K562 (cell line): ENCODE data around the gene SLC12A4. TPM values are rescaled to one million over a fixed set of nuclear protein-coding genes. Genes with fewer than 3 reads are reported as not detected.
A peak's percentile ranks its signal among the peaks of the same experiment; 100 is the strongest.

Experiments used
- ATF4 ChIP-seq: fragments of 450-650 bp; formaldehyde crosslinking; IDR thresholded peaks from 2 replicates; pipeline ENCODE4 v1.4.0; 2022; ENCODE audit warnings: mild to moderate bottlenecking, moderate library complexity
- BRD4 ChIP-seq: fragments of 200-600 bp; sonication (generic); IDR thresholded peaks from 2 replicates; pipeline ENCODE4 v1.6.1; 2017; ENCODE audit warnings: inconsistent platforms
- CUX1 ChIP-seq: fragments of 200-800 bp; sonication (Bioruptor generic); IDR thresholded peaks from 2 replicates; pipeline ENCODE4 v1.6.1; 2016; ENCODE audit warnings: missing genetic modification characterization, missing compliant biosample characterization
- ETV1 ChIP-seq: fragments of 450-650 bp; conservative IDR thresholded peaks from 2 replicates; pipeline ENCODE4 v1.6.1; 2016; ENCODE audit warnings: missing genetic modification characterization, control low read depth, low read depth, missing compliant biosample characterization
- MAZ ChIP-seq, 2 experiments: fragments of 450-650 bp in 1 of 2; sonication (generic) in 1 of 2; formaldehyde crosslinking; IDR thresholded peaks in 1 of 2; conservative IDR thresholded peaks in 1 of 2; 2 replicates each; pipeline versions ENCODE4 v1.4.0 to v1.5.0; 2020; ENCODE audit warnings: mild to moderate bottlenecking in 1 of 2, missing genetic modification reagents in 1 of 2
- NFRKB ChIP-seq: fragments of 450-650 bp; IDR thresholded peaks from 2 replicates; pipeline ENCODE4 v1.6.1; 2016; ENCODE audit warnings: low read depth
- NR2C1 ChIP-seq, 2 experiments: fragments of 450-650 bp; IDR thresholded peaks; 2 replicates each; pipeline ENCODE4 v1.6.1; 2017; ENCODE audit warnings: mild to moderate bottlenecking in 2 of 2, antibody characterized with exemption in 1 of 2, inconsistent platforms in 1 of 2, missing compliant biosample characterization in 1 of 2, missing genetic modification characterization in 1 of 2
- POLR2AphosphoS5 ChIP-seq: IDR thresholded peaks from 2 replicates; pipeline ENCODE4 v1.6.1; 2011; ENCODE audit warnings: mild to moderate bottlenecking, low read depth, low read length, moderate library complexity; ENCODE audit not compliant: control insufficient read depth, insufficient read depth
- RBM22 ChIP-seq: fragments of 200-400 bp; formaldehyde crosslinking; IDR thresholded peaks from 2 replicates; pipeline ENCODE4 v1.6.1; 2018; ENCODE audit warnings: low read length, low read depth; ENCODE audit not compliant: poor library complexity, severe bottlenecking
- TCF15 ChIP-seq: fragments of 250-450 bp; sonication (Bioruptor Pico); IDR thresholded peaks from 2 replicates; pipeline ENCODE4 v1.8.0; 2022; ENCODE audit warnings: moderate library complexity, mild to moderate bottlenecking, inconsistent platforms
- TEAD4 ChIP-seq, 2 experiments: sonication (generic) in 1 of 2; formaldehyde crosslinking in 1 of 2; IDR thresholded peaks; 2 replicates each; pipeline versions ENCODE4 v1.6.1 to v1.8.0; 2012 to 2022; ENCODE audit warnings: borderline replicate concordance in 1 of 2, inconsistent platforms in 1 of 2, low read length in 1 of 2, mild to moderate bottlenecking in 1 of 2, missing genetic modification reagents in 1 of 2
- ZFP91 ChIP-seq: sonication (generic); formaldehyde crosslinking; IDR thresholded peaks from 2 replicates; pipeline ENCODE4 v1.8.0; 2022; ENCODE audit warnings: mild to moderate bottlenecking, missing genetic modification reagents
- ZFX ChIP-seq: sonication (generic); formaldehyde crosslinking; IDR thresholded peaks from 2 replicates; pipeline ENCODE4 v1.8.0; 2022; ENCODE audit warnings: mild to moderate bottlenecking, missing genetic modification reagents, moderate library complexity
- ZNF639 ChIP-seq, 2 experiments: fragments of 200-800 bp in 1 of 2; sonication (Bioruptor generic) in 1 of 2; sonication (generic) in 1 of 2; formaldehyde crosslinking in 1 of 2; IDR thresholded peaks in 1 of 2; conservative IDR thresholded peaks in 1 of 2; 2 replicates each; pipeline versions ENCODE4 v1.5.0 to v1.6.1; 2016 to 2020; ENCODE audit warnings: missing compliant biosample characterization in 1 of 2, missing genetic modification characterization in 1 of 2, missing genetic modification reagents in 1 of 2
- polyA plus RNA-seq, 8 experiments: library from polyadenylated mRNA; depleted of rRNA in 4 of 8; stranded (reverse) in 5 of 8; unstranded in 3 of 8; fragments of >200 nt; fragmentation: Nextera tagmentation in 2 of 8; fragmentation: Illumina TruSeq in 1 of 8; extraction: Ambion mirVana in 2 of 8; extraction: Trizol in 1 of 8; gene quantifications; 2 replicates each; pipeline versions ENCODE4 v1.2.1 to v1.2.3, GENCODE V29; 2011 to 2014; ENCODE audit warnings: inconsistent platforms in 1 of 8, missing spikeins in 1 of 8
- total RNA-seq, 7 experiments: library from RNA; depleted of rRNA in 6 of 7; stranded (reverse); fragments of >200 nt in 6 of 7; fragmentation: Illumina TruSeq in 2 of 7; extraction: Trizol in 2 of 7; gene quantifications; 2 replicates each; pipeline versions ENCODE4 v1.2.1 to v1.2.3, GENCODE V29; 2011 to 2021; ENCODE audit warnings: low replicate concordance in 1 of 7

Gene SLC12A4
- total and polyA plus RNA-seq, 9 of the 15 experiments (the other 6 are each of a cell fraction or from before 2014, with no cell fraction given) = 0.75 to 43.5 (median 15.0) TPM

- TF ChIP-seq MAZ (CRISPR knock-in tag; conservative IDR thresholded peaks at IDR 0.05 in 1 of 2, IDR thresholded peaks at IDR 0.05 in 1 of 2) (peak; percentile 76 to 86; a peak in 3 of 4 replicates), ZFX (CRISPR knock-in tag) (peak; percentile 46), ZNF639 (CRISPR knock-in tag; conservative IDR thresholded peaks at IDR 0.05 in 1 of 2, IDR thresholded peaks at IDR 0.05 in 1 of 2) (peak in 1 of 2 experiments; percentile 66; a peak in 1 of 4 replicates), ETV1 (tag) (0 out of 2 replicates have a peak, but pooled peaks have one; percentile 25), ZFP91 (CRISPR knock-in tag) (0 out of 2 replicates have a peak, but pooled peaks have one; percentile 66), TCF15 (no peak), POLR2AphosphoS5 (peak; percentile 72), NR2C1 (IDR thresholded peaks at IDR 0.05) (peak; percentile 85), NR2C1 (tag; IDR thresholded peaks at IDR 0.05) (peak; percentile 93), ATF4 (CRISPR knock-in tag) (0 out of 2 replicates have a peak, but pooled peaks have one; percentile 23), CUX1 (no peak), BRD4 (no peak), NFRKB (0 out of 2 replicates have a peak, but pooled peaks have one; percentile 76), RBM22 (peak; percentile 94), TEAD4 (IDR thresholded peaks at IDR 0.05; ENCODE audit: low read length) (peak; percentile 38; the same call in 1 of the 2 replicates), TEAD4 (CRISPR knock-in tag; IDR thresholded peaks at IDR 0.05; ENCODE audit: borderline replicate concordance) (0 out of 2 replicates have a peak, but pooled peaks have one; percentile 27)
Observed at GRCh38 chr16:67935402-67936123, 32.9 kb downstream of the SLC12A4 start (continued).
